ENCODE measurements around the gene THAP11.

Gene THAP11

DNA sequence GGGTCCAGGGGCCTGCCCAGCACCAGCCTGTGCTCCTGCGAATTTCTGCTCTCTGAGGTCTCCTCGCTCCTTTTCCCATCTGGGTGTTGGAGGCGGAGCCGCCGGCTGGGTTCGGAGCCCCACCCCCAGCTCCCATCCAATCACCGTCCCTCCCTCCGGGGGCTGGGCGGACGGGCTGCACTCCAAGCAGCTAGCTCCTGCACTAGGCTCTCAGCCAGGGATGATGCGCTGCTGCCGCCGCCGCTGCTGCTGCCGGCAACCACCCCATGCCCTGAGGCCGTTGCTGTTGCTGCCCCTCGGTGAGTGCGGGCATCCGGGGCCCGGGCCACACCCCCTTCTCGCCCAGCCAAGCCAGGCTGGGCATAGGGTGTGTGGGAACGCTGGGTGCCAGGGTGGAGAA lies 42.6 kb downstream of the THAP11 start, which contains the start of gene NRN1L:
Gene NRN1L (plus strand): TSS at position 202 of the 400 bp plus-strand sequence. CDS start 19 bp downstream, at position 221.
- H3K9ac ChIP-seq (ENCODE audit: low read depth, low read length): no peak within 1 kb of the TSS
- no peak within 1 kb of the TSS for H2AFZ ChIP-seq (ENCODE audit: low read depth, low read length)
- H3K4me3 ChIP-seq (ENCODE audit: low read depth in 1 of 2, low read length in 2 of 2): no peak within 1 kb of the TSS
- DNase-seq (peak; percentile 23), ATAC-seq (ENCODE audit: insufficient read depth, low read depth) (no peak)
- peaks cover 67% of the 10 kb centered on the region for H3K36me3 ChIP-seq (ENCODE audit: insufficient read depth, low read length)
- no peaks in the 10 kb centered on the region for H3K4me1 ChIP-seq (ENCODE audit: insufficient read depth, low read length)
- no peak within 1 kb of the TSS for H3K27ac ChIP-seq (ENCODE audit: low read length)
- no peaks in the 10 kb centered on the region for H3K27me3 ChIP-seq (ENCODE audit: insufficient read depth, low read length, poor library complexity)
- TF ChIP-seq EZH2 (IDR thresholded peaks at IDR 0.05; ENCODE audit: borderline replicate concordance, low read depth, low read length, severe bottlenecking): no peak
- no peaks in the 10 kb centered on the region for H3K9me3 ChIP-seq (ENCODE audit: insufficient read depth, low read length, severe bottlenecking)
- H3K79me2 ChIP-seq (ENCODE audit: insufficient read depth, low read length): no peaks in the 10 kb centered on the region
- peaks cover 25% of the 10 kb centered on the region for H4K20me1 ChIP-seq (ENCODE audit: insufficient read depth, low read length)
- no peak within 1 kb of the TSS for H3K4me2 ChIP-seq (ENCODE audit: insufficient read depth, low read length)

DNA sequence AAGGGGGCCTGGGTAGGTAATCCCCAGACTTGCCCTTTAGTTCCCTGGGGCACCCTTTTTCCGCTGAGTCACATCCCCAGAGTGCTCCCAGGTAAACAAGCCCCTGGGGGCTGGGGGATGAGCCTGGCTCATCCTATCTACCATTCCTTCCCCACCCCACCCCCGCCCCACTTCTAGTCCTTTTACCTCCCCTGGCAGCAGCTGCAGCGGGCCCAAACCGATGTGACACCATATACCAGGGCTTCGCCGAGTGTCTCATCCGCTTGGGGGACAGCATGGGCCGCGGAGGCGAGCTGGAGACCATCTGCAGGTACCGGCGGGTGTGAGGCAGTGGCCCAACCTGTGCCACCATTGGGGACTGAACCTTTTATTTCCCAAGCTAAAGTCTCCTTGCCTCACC lies 43.4 kb downstream of the THAP11 start:
- ATAC-seq (ENCODE audit: insufficient read depth, low read depth) (no peak), DNase-seq (no peak)
- no peaks in the 10 kb centered on the region for H3K79me2 ChIP-seq (ENCODE audit: insufficient read depth, low read length)
- H3K4me2 ChIP-seq (ENCODE audit: insufficient read depth, low read length): no peak overlapping the region
- H3K9ac ChIP-seq (ENCODE audit: low read depth, low read length): no peak overlapping the region
- H3K27ac ChIP-seq (ENCODE audit: low read length): no peak overlapping the region
- no peaks in the 10 kb centered on the region for H3K9me3 ChIP-seq (ENCODE audit: insufficient read depth, low read length, severe bottlenecking)
- peaks cover 58% of the 10 kb centered on the region for H3K36me3 ChIP-seq (ENCODE audit: insufficient read depth, low read length)
- no peaks in the 10 kb centered on the region for H3K27me3 ChIP-seq (ENCODE audit: insufficient read depth, low read length, poor library complexity)
- H2AFZ ChIP-seq (ENCODE audit: low read depth, low read length): no peak overlapping the region
- no peak overlapping the region for H3K4me3 ChIP-seq (ENCODE audit: low read depth in 1 of 2, low read length in 2 of 2)
- H4K20me1 ChIP-seq (ENCODE audit: insufficient read depth, low read length): peaks cover 17% of the 10 kb centered on the region
- H3K4me1 ChIP-seq (ENCODE audit: insufficient read depth, low read length): no peaks in the 10 kb centered on the region
- no peak for TF ChIP-seq EZH2 (IDR thresholded peaks at IDR 0.05; ENCODE audit: borderline replicate concordance, low read depth, low read length, severe bottlenecking)
- TF ChIP-seq, protein P1, sequence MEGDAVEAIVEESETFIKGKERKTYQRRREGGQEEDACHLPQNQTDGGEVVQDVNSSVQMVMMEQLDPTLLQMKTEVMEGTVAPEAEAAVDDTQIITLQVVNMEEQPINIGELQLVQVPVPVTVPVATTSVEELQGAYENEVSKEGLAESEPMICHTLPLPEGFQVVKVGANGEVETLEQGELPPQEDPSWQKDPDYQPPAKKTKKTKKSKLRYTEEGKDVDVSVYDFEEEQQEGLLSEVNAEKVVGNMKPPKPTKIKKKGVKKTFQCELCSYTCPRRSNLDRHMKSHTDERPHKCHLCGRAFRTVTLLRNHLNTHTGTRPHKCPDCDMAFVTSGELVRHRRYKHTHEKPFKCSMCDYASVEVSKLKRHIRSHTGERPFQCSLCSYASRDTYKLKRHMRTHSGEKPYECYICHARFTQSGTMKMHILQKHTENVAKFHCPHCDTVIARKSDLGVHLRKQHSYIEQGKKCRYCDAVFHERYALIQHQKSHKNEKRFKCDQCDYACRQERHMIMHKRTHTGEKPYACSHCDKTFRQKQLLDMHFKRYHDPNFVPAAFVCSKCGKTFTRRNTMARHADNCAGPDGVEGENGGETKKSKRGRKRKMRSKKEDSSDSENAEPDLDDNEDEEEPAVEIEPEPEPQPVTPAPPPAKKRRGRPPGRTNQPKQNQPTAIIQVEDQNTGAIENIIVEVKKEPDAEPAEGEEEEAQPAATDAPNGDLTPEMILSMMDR (IDR thresholded peaks at IDR 0.05; ENCODE audit: borderline replicate concordance, extremely low read depth, low read length, poor library complexity, severe bottlenecking): no peak

DNA sequence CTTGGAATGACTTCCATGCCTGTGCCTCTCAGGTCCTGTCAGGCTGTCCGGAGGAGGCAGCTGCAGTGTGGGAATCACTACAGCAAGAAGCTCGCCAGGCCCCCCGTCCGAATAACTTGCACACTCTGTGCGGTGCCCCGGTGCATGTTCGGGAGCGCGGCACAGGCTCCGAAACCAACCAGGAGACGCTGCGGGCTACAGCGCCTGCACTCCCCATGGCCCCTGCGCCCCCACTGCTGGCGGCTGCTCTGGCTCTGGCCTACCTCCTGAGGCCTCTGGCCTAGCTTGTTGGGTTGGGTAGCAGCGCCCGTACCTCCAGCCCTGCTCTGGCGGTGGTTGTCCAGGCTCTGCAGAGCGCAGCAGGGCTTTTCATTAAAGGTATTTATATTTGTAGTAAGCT lies 43.9 kb downstream of the THAP11 start:
- ATAC-seq (ENCODE audit: insufficient read depth, low read depth) (no peak), DNase-seq (no peak)
- Histone ChIP-seq H3K36me3 (ENCODE audit: insufficient read depth, low read length) (peaks cover 54% of the 10 kb centered on the region), H3K79me2 (ENCODE audit: insufficient read depth, low read length) (no peaks in the 10 kb centered on the region), H3K27ac (ENCODE audit: low read length) (no peak overlapping the region), H2AFZ (ENCODE audit: low read depth, low read length) (no peak overlapping the region), H4K20me1 (ENCODE audit: insufficient read depth, low read length) (peaks cover 17% of the 10 kb centered on the region), H3K4me1 (ENCODE audit: insufficient read depth, low read length) (no peaks in the 10 kb centered on the region), H3K4me2 (ENCODE audit: insufficient read depth, low read length) (no peak overlapping the region), H3K9ac (ENCODE audit: low read depth, low read length) (no peak overlapping the region), H3K27me3 (ENCODE audit: insufficient read depth, low read length, poor library complexity) (no peaks in the 10 kb centered on the region), H3K9me3 (ENCODE audit: insufficient read depth, low read length, severe bottlenecking) (no peaks in the 10 kb centered on the region), H3K4me3 (ENCODE audit: low read depth in 1 of 2, low read length in 2 of 2) (no peak overlapping the region)
- TF ChIP-seq, protein P1 (IDR thresholded peaks at IDR 0.05; ENCODE audit: borderline replicate concordance, extremely low read depth, low read length, poor library complexity, severe bottlenecking): no peak
- no peak for TF ChIP-seq EZH2 (IDR thresholded peaks at IDR 0.05; ENCODE audit: borderline replicate concordance, low read depth, low read length, severe bottlenecking)

DNA sequence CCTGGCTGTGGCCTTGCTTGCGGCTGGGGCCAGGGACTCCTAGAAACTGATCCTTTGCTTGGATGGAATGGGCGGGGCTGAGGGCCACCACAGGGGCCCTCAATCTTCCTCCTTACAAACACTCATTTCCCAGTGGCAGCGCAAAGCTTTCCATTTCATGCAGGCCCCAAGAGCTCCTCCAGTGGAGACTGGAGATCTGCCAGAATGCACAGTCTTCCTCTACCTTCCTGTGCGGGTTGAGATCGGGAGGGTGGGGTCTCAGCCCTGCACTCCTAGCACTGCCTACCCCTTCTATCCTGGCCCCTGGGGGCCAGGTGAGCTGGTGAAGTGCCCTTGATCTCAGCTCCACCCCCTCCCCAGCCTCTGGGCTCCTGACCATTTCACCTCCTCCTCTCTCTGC lies 44.3 kb downstream of the THAP11 start:
- Histone ChIP-seq H3K27me3 (ENCODE audit: insufficient read depth, low read length, poor library complexity) (no peaks in the 10 kb centered on the region), H4K20me1 (ENCODE audit: insufficient read depth, low read length) (peaks cover 16% of the 10 kb centered on the region), H3K4me3 (ENCODE audit: low read depth in 1 of 2, low read length in 2 of 2) (no peak overlapping the region), H2AFZ (ENCODE audit: low read depth, low read length) (no peak overlapping the region), H3K79me2 (ENCODE audit: insufficient read depth, low read length) (no peaks in the 10 kb centered on the region), H3K4me2 (ENCODE audit: insufficient read depth, low read length) (no peak overlapping the region), H3K9me3 (ENCODE audit: insufficient read depth, low read length, severe bottlenecking) (no peaks in the 10 kb centered on the region), H3K4me1 (ENCODE audit: insufficient read depth, low read length) (no peaks in the 10 kb centered on the region), H3K27ac (ENCODE audit: low read length) (no peak overlapping the region), H3K36me3 (ENCODE audit: insufficient read depth, low read length) (peaks cover 50% of the 10 kb centered on the region), H3K9ac (ENCODE audit: low read depth, low read length) (no peak overlapping the region)
- DNase-seq: no peak
- no peak for ATAC-seq (ENCODE audit: insufficient read depth, low read depth)
- TF ChIP-seq, protein P1 (IDR thresholded peaks at IDR 0.05; ENCODE audit: borderline replicate concordance, extremely low read depth, low read length, poor library complexity, severe bottlenecking): no peak
- TF ChIP-seq EZH2 (IDR thresholded peaks at IDR 0.05; ENCODE audit: borderline replicate concordance, low read depth, low read length, severe bottlenecking): no peak
